Measurements from ENCODE around the gene LARP1B. TPM values are rescaled to one million over a fixed set of nuclear protein-coding genes. Genes with fewer than 3 reads are reported as not detected.

Gene LARP1B
- total RNA-seq, 1 experiment from 2014 or later: 31.1 TPM

- CTCF ChIA-PET: no interaction called here
- Histone ChIP-seq H3K4me3 (replicated peaks in 1 of 2; ENCODE audit: low read depth in 1 of 2, low read length in 2 of 2) (no peak overlapping the region), H3K9me2 (ENCODE audit: insufficient read depth) (no peaks in the 10 kb centered on the region), H2AFZ (ENCODE audit: low read depth, low read length, poor library complexity, severe bottlenecking) (no peak overlapping the region), H3K79me2 (ENCODE audit: insufficient read depth, low read length) (no peaks in the 10 kb centered on the region), H4K20me1 (ENCODE audit: insufficient read depth) (no peaks in the 10 kb centered on the region), H3K9me3 (ENCODE audit: control insufficient read depth in 1 of 2, insufficient read depth in 1 of 2, low read depth in 1 of 2, low read length in 2 of 2) (no peaks in the 10 kb centered on the region), H3K9ac (ENCODE audit: low read length) (no peak overlapping the region), H3K36me3 (ENCODE audit: control insufficient read depth in 1 of 2, insufficient read depth in 2 of 2, low read length in 2 of 2) (no peaks in the 10 kb centered on the region), H3K27ac (ENCODE audit: low read depth, low read length) (no peak overlapping the region), H3K4me2 (ENCODE audit: low read length) (no peak overlapping the region), H3K27me3 (ENCODE audit: insufficient read depth, low read length) (no peaks in the 10 kb centered on the region), H3K4me1 (ENCODE audit: control insufficient read depth in 1 of 2, insufficient read depth in 2 of 2, low read length in 2 of 2) (no peaks in the 10 kb centered on the region)
- no TSS peak for BruUV-seq (replicated peaks)
- TF ChIP-seq TCF7L2 (IDR thresholded peaks at IDR 0.05; ENCODE audit: borderline replicate concordance, extremely low read depth, insufficient read depth, insufficient read length) (no peak), EGR1 (IDR thresholded peaks at IDR 0.05; ENCODE audit: low read depth) (no peak), SIN3A (IDR thresholded peaks at IDR 0.05; ENCODE audit: low read depth) (no peak), EZH2 (IDR thresholded peaks at IDR 0.05) (no peak), RAD21 (IDR thresholded peaks at IDR 0.05; ENCODE audit: low read depth) (no peak), SRF (IDR thresholded peaks at IDR 0.05; ENCODE audit: low read depth) (no peak), YY1 (IDR thresholded peaks at IDR 0.05; ENCODE audit: extremely low read depth, insufficient replicate concordance, low read depth, low read length) (no peak), CEBPB (IDR thresholded peaks at IDR 0.05; ENCODE audit: low read depth) (no peak), POLR2A (IDR thresholded peaks at IDR 0.05; ENCODE audit: borderline replicate concordance, extremely low read depth, insufficient read depth, insufficient read length) (no peak), EZH2phosphoT487 (IDR thresholded peaks at IDR 0.05; ENCODE audit: borderline replicate concordance) (no peak), CBX3 (IDR thresholded peaks at IDR 0.05; ENCODE audit: low read depth) (no peak), ZBTB33 (IDR thresholded peaks at IDR 0.05; ENCODE audit: extremely low read depth, insufficient replicate concordance, low read length) (no peak), CTCF (IDR thresholded peaks at IDR 0.05 in 2 of 3, conservative IDR thresholded peaks at IDR 0.05 in 1 of 3; ENCODE audit: borderline replicate concordance in 1 of 3, insufficient read depth in 1 of 3, low read depth in 2 of 3, low read length in 2 of 3) (no peak), ZNF274 (IDR thresholded peaks at IDR 0.05; ENCODE audit: low read depth, low read length) (no peak), ATF3 (IDR thresholded peaks at IDR 0.05) (no peak), ZFX (IDR thresholded peaks at IDR 0.05) (no peak), ELF1 (IDR thresholded peaks at IDR 0.05; ENCODE audit: borderline replicate concordance, low read depth) (no peak), FOSL1 (IDR thresholded peaks at IDR 0.05; ENCODE audit: low read depth) (no peak)
- TF ChIP-seq, protein P1, sequence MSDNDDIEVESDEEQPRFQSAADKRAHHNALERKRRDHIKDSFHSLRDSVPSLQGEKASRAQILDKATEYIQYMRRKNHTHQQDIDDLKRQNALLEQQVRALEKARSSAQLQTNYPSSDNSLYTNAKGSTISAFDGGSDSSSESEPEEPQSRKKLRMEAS (IDR thresholded peaks at IDR 0.05): no peak
- TF ChIP-seq, protein P2, sequence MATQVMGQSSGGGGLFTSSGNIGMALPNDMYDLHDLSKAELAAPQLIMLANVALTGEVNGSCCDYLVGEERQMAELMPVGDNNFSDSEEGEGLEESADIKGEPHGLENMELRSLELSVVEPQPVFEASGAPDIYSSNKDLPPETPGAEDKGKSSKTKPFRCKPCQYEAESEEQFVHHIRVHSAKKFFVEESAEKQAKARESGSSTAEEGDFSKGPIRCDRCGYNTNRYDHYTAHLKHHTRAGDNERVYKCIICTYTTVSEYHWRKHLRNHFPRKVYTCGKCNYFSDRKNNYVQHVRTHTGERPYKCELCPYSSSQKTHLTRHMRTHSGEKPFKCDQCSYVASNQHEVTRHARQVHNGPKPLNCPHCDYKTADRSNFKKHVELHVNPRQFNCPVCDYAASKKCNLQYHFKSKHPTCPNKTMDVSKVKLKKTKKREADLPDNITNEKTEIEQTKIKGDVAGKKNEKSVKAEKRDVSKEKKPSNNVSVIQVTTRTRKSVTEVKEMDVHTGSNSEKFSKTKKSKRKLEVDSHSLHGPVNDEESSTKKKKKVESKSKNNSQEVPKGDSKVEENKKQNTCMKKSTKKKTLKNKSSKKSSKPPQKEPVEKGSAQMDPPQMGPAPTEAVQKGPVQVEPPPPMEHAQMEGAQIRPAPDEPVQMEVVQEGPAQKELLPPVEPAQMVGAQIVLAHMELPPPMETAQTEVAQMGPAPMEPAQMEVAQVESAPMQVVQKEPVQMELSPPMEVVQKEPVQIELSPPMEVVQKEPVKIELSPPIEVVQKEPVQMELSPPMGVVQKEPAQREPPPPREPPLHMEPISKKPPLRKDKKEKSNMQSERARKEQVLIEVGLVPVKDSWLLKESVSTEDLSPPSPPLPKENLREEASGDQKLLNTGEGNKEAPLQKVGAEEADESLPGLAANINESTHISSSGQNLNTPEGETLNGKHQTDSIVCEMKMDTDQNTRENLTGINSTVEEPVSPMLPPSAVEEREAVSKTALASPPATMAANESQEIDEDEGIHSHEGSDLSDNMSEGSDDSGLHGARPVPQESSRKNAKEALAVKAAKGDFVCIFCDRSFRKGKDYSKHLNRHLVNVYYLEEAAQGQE (IDR thresholded peaks at IDR 0.05; ENCODE audit: low read depth): no peak
- RAD21 ChIA-PET (ENCODE audit: low non-redundant PET in 1 of 2, low total read pairs in 2 of 2, uncharacterized antibody in 2 of 2, unreplicated experiment in 2 of 2): no interaction called here
- intact Hi-C loops (cut with micrococcal nuclease): no loop called here
- DNase-seq (ENCODE audit: low read depth, low spot score) (no peak), ATAC-seq (no peak)
- POLR2A ChIA-PET: no interaction called here
Observed at GRCh38 chr4:128130621-128131020, 69.5 kb downstream of the LARP1B start.
